ENCODE data around the gene CDCA5. TPM values are rescaled to one million over a fixed set of nuclear protein-coding genes. Genes with fewer than 3 reads are reported as not detected.

CDCA5 gene
- total RNA-seq, 1 experiment from 2014 or later = 17.3 TPM

DNA sequence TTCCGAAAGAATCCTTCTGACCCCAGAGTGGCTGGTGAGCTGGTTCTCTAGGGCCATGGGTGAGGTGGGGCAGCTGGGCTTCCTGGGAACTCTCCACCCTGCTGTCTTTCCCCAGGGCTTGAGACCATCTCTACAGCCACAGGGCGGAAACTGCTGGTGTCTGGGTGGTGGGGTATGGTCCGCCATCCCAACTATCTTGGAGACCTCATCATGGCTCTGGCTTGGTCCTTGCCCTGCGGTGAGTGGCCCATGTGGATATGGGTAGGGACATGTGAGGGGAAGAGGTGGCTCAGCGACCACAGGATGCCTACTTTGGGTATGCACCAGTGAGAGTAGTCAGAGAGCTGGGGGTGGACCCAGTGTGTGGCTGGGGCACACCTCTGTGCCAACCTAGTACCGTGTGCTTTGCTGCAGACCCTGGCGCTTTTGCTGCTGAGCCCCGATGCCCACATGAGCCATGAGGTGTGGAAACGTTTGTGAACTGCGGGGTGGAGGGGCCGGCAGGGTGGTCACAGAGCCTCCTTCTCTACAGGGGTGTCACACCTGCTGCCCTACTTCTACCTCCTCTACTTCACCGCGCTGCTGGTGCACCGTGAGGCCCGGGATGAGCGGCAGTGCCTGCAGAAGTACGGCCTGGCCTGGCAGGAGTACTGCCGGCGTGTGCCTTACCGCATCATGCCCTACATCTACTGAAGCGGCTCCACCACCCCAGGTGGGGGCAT is 31.7 kb upstream of the CDCA5 start:
- Mint-ChIP-seq H3K4me3 (ENCODE audit: unreplicated experiment) (peak overlapping the region; percentile 82), H3K36me3 (ENCODE audit: insufficient read depth, unreplicated experiment) (peaks cover 50% of the 10 kb centered on the region), H3K27me3 (ENCODE audit: insufficient read depth, unreplicated experiment) (no peaks in the 10 kb centered on the region), H3K4me1 (ENCODE audit: insufficient read depth, unreplicated experiment) (peaks cover 17% of the 10 kb centered on the region), H3K9me3 (ENCODE audit: unreplicated experiment) (no peaks in the 10 kb centered on the region), H3K27ac (ENCODE audit: low read depth, unreplicated experiment) (peak overlapping the region; percentile 12)
- ChIA-PET POLR2A (interaction anchor here (1.9 to 8.8 kb wide), 6 partner anchors 19 to 101 kb away, joined by 9 to 122 read pairs (median 19); partner anchors contain the start of genes ARL2, CAPN1, SAC3D1 and SYVN1), CTCF (interaction anchor here (0.6 to 0.9 kb wide), 2 partner anchors 32 to 270 kb away, joined by 3 to 6 read pairs; partner anchors contain the start of gene CDC42BPG)
- TF ChIP-seq, protein P1, sequence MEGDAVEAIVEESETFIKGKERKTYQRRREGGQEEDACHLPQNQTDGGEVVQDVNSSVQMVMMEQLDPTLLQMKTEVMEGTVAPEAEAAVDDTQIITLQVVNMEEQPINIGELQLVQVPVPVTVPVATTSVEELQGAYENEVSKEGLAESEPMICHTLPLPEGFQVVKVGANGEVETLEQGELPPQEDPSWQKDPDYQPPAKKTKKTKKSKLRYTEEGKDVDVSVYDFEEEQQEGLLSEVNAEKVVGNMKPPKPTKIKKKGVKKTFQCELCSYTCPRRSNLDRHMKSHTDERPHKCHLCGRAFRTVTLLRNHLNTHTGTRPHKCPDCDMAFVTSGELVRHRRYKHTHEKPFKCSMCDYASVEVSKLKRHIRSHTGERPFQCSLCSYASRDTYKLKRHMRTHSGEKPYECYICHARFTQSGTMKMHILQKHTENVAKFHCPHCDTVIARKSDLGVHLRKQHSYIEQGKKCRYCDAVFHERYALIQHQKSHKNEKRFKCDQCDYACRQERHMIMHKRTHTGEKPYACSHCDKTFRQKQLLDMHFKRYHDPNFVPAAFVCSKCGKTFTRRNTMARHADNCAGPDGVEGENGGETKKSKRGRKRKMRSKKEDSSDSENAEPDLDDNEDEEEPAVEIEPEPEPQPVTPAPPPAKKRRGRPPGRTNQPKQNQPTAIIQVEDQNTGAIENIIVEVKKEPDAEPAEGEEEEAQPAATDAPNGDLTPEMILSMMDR (IDR thresholded peaks at IDR 0.05; ENCODE audit: unreplicated experiment) = no peak
- intact Hi-C loops (cut with micrococcal nuclease) = loop anchor here (2.0 to 10.0 kb wide), 2 partner anchors 101 to 201 kb away; partner anchors contain the start of genes ARL2 and ATG2A
- DNase-seq (ENCODE audit: unreplicated experiment) = no peak
- no TSS peak for BruUV-seq (replicated peaks)

DNA sequence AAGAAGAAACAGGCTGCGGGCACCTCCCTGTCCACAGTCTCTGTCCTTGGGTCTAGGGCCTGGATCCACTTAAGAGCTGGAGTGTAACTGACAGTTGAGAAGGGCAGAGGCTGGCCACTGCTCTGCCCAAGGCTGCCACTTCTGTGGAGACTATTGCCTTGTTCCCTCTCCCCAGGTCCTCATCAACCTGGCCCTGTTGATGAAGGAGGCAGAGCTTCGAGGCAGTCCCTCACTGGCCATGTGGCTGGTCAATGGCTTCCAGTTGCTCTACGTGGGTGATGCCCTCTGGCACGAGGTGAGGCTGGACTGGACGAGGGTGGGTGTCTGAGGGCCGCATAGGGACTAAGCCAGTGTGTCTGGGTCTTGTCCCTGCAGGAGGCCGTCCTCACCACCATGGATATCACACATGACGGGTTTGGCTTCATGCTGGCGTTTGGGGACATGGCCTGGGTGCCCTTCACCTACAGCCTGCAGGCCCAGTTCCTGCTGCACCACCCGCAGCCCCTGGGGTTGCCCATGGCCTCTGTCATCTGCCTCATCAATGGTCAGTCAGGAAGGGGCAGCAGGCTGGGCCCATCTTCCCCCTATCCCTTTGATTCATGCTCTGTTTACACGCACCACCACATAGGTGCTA is 30.8 kb upstream of the CDCA5 start:
- ChIA-PET CTCF (interaction anchor here (0.6 to 5.1 kb wide), 2 partner anchors 17 to 142 kb away, joined by 4 to 94 read pairs; partner anchors contain the start of gene VPS51), POLR2A (interaction anchor here (0.7 to 0.8 kb wide), 2 partner anchors 11 to 336 kb away, joined by 3 read pairs; partner anchors contain the start of gene SF1)
- intact Hi-C loops (cut with micrococcal nuclease) = loop anchor here (10.0 kb wide), 1 partner anchor 200 kb away; the partner anchor contains the start of gene ATG2A
- TF ChIP-seq, protein P1 (IDR thresholded peaks at IDR 0.05; ENCODE audit: unreplicated experiment) = no peak
- Mint-ChIP-seq H3K36me3 (ENCODE audit: insufficient read depth, unreplicated experiment) (peaks cover 50% of the 10 kb centered on the region), H3K4me3 (ENCODE audit: unreplicated experiment) (no peak overlapping the region), H3K27ac (ENCODE audit: low read depth, unreplicated experiment) (no peak overlapping the region), H3K9me3 (ENCODE audit: unreplicated experiment) (no peaks in the 10 kb centered on the region), H3K4me1 (ENCODE audit: insufficient read depth, unreplicated experiment) (peaks cover 17% of the 10 kb centered on the region), H3K27me3 (ENCODE audit: insufficient read depth, unreplicated experiment) (no peaks in the 10 kb centered on the region)
- no TSS peak for BruUV-seq (replicated peaks)
- no peak for DNase-seq (ENCODE audit: unreplicated experiment)

DNA sequence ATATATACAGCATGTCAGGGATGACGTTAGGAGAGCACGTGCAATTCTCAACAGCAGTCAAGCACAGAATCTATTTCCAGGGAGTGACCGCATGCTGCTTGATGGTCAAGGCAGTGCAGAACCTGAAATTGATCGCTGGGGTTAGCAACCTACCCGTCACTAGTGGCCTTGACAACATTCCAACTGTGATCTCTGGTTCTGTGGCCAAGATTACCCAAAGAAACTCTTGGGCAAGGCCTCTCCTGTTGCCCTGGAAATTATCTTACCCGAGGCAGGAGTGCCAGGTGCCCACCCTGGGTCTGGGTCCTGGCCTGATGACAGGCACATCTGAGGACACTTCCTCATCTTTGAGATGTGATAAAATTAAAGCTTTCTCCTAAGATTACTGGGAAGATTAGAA is 30.0 kb upstream of the CDCA5 start:
- intact Hi-C loops (cut with micrococcal nuclease) = loop anchor here (10.0 kb wide), 1 partner anchor 199 kb away; the partner anchor contains the start of gene ATG2A
- peak overlapping the region; percentile 93 for H3K4me3 Mint-ChIP-seq (ENCODE audit: unreplicated experiment)
- H3K9me3 Mint-ChIP-seq (ENCODE audit: unreplicated experiment) = no peaks in the 10 kb centered on the region
- BruUV-seq (replicated peaks) = no TSS peak
- H3K36me3 Mint-ChIP-seq (ENCODE audit: insufficient read depth, unreplicated experiment) = peaks cover 43% of the 10 kb centered on the region
- peaks cover 17% of the 10 kb centered on the region for H3K4me1 Mint-ChIP-seq (ENCODE audit: insufficient read depth, unreplicated experiment)
- no peak for DNase-seq (ENCODE audit: unreplicated experiment)
- ChIA-PET CTCF (interaction anchor here (0.7 to 5.1 kb wide), 2 partner anchors 16 to 148 kb away, joined by 3 to 94 read pairs; partner anchors contain the start of gene VPS51), POLR2A (interaction anchor here (0.7 to 4.2 kb wide), 4 partner anchors 8 to 335 kb away, joined by 3 to 32 read pairs (median 3); partner anchors contain the start of genes FAU, MRPL49 and SF1)
- TF ChIP-seq, protein P1 (IDR thresholded peaks at IDR 0.05; ENCODE audit: unreplicated experiment) = no peak
- H3K27me3 Mint-ChIP-seq (ENCODE audit: insufficient read depth, unreplicated experiment) = no peaks in the 10 kb centered on the region
- no peak overlapping the region for H3K27ac Mint-ChIP-seq (ENCODE audit: low read depth, unreplicated experiment)

Data from MCF 10A (cell line).